NCI-H2081 (cell line): ENCODE data around the gene EXT2.

ENCODE experiments used
- DNase-seq, 2 experiments: peaks; one replicate each; lab custom pipeline; 2025; lab: John Stamatoyannopoulos, UW

EXT2 gene

GRCh38 chr11:44165432-44165831, 70.0 kb downstream of the EXT2 start:
- no peak for DNase-seq

GRCh38 chr11:44167046-44167445, 71.6 kb downstream of the EXT2 start:
- DNase-seq: no peak

DNA sequence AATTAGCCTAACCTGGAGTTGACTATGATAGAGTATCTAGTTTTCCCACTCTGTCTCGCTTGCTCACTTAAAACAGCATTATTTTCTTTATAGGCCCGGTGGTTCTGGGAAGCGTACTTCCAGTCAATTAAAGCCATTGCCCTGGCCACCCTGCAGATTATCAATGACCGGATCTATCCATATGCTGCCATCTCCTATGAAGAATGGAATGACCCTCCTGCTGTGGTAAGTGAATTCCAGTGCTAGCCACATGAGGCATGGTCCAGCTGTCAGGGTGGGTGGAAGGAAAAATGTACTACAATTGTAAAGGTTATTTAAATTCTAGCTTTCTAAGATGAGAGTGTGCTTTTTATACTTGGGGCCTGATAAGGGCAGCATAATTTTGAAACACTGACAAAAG, 76.0 kb downstream of the EXT2 start:
- DNase-seq: no peak

DNA sequence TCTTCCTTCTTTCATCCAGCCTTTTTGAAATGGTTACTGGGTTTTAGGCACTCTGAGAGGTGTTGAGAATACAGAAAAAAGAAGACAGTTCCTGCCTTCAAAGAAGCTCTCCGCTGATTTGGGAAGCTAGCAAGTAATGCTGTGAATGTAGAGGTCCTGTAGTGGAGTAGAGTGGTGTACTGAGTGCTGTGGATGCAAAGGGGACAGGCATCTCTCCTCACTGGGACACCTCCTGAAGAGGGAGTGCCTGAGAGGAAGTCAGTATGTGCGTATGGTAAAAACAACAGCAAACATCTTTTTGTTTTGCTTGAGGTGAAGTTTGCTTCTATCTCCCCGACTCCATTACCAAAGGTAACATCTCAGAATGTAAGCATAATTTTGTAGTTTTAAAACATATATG, 77.5 kb downstream of the EXT2 start:
- DNase-seq: no peak

- DNase-seq: no peak
These were observed 79.4 kb downstream of the EXT2 start for GRCh38 chr11:44174842-44175241.

- DNase-seq: no peak
These were observed 81.2 kb downstream of the EXT2 start for GRCh38 chr11:44176546-44177213.

GRCh38 chr11:44177905-44178304, 82.4 kb downstream of the EXT2 start:
- no peak for DNase-seq

DNA sequence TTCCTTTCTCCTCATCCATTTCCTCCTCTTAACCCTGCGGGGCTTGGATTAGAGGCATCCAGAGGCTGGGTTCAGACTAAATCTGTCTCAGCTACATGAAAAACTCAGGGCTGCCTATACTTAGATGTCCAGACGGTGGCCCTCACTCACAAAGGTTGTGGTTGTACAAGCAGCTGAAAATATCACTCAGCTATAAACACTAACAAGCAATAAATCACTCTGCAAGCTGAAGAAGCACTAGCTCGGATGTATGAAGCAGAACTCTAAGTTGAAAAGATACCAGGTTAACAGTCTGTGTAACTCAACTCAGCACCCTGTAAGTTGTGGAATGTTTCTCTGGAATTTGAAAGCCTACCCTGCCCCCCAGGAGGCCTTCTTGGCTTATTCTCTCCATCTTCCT, 82.9 kb downstream of the EXT2 start:
- DNase-seq: no peak

- DNase-seq: no peak
These were observed 83.7 kb downstream of the EXT2 start for GRCh38 chr11:44179173-44179572.

GRCh38 chr11:44180107-44180506, 84.6 kb downstream of the EXT2 start:
- no peak for DNase-seq

- DNase-seq: no peak
These were observed 90.0 kb downstream of the EXT2 start for GRCh38 chr11:44185522-44185921.

GRCh38 chr11:44186321-44186930, 90.9 kb downstream of the EXT2 start:
- no peak for DNase-seq

GRCh38 chr11:44188643-44189042, 93.2 kb downstream of the EXT2 start:
- DNase-seq: no peak

GRCh38 chr11:44189986-44190882, 94.8 kb downstream of the EXT2 start:
- DNase-seq: no peak

GRCh38 chr11:44190883-44191230, 95.4 kb downstream of the EXT2 start:
- DNase-seq: no peak

DNA sequence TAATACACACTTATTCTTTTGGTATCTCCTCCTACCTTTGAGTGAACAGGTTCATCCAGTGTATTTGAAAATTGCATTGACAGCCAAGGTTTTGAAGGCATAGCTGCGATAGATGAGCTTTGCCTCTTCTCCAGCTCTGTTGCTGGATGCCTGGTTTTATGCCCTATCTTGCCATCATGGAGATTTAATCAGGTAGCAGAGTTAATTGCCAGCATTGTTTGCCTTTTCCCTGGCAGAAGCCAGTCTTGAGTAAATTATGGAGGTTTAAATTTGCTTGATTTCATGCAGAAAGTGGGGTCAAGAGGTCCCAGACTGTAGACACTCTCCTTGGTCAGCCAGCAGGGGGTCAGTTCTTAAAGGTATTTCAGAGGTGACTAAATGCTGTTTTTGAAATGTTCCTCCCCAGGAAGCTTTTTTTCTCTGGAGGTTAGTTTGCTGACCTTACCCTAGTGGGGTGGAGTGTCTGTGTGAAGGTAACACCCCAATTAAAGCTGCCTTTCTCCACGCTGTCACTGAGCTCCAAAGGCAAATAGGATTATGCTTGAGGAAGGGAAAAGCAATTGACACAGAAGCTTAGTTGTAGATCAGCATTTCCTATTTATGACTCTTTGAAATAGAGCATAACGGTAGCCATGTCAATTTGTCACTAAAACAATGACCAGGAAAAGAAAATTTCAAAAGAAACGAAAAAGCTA, 96.0 kb downstream of the EXT2 start:
- DNase-seq: peak; percentile 17 to 75

DNA sequence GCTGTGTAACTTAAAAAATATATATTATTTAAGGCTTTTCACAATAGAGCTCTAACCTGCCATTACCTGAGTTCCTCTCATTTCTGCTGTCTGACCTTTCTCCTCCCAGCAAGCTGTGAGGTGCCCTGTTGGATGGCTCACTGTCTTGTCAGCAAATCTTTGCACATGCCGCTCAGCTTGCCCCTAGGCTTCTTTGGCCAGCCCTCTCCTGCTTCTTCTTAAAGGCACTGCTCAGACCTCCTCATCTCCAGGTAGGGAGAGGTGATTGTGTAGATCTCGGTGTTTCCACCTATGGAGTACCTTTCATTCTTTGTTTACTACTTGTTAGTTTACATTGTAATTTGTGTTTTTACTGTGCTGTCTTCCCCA, 96.5 kb downstream of the EXT2 start:
- DNase-seq: no peak

GRCh38 chr11:44192462-44193100, 97.1 kb downstream of the EXT2 start:
- DNase-seq: no peak

GRCh38 chr11:44193856-44194255, 98.4 kb downstream of the EXT2 start:
- DNase-seq: no peak

GRCh38 chr11:44198146-44198724, 102.8 kb downstream of the EXT2 start:
- DNase-seq: no peak

- DNase-seq: peak in 1 of 2 experiments; percentile 16
These were observed 103.8 kb downstream of the EXT2 start for GRCh38 chr11:44199298-44199697.

DNA sequence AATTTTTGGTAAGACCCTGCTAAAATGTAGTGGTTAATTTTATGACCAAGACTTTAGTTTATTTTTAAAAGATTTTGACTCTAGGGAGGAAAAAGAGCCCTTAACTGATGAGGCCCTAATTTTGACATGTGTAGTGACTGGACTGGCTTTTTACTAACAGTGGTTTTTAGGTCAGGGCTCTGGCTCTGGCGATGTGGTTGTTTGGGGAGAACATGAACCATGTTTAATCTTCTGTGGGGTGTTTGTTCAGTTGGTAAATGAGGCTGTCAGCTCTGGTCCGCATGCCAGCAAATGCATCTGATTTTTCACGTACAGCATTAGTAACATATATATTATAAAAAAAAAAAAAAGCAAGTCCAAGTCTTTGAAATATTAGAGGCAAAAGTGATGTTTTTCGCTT, 104.3 kb downstream of the EXT2 start:
- no peak for DNase-seq
